B cell (primary cell): ENCODE measurements around the gene SLC19A1. TPM values are rescaled to one million over a fixed set of nuclear protein-coding genes. Genes with fewer than 3 reads are reported as not detected.
A peak's percentile ranks its signal among the peaks of the same experiment; 100 is the strongest.

Experiments used
- ATAC-seq: fragments of 200-7000 bp; cut with Tn5 transposase; one replicate; pipeline ENCODE4 v1.10.0; 2021; ENCODE audit warnings: low read depth, mild to moderate bottlenecking, moderate number of reproducible peaks, moderate library complexity
- CTCF ChIA-PET: fragments of 350-600 bp; sonication (Branson Sonifier 250); formaldehyde crosslinking; loops from one replicate; lab custom pipeline; 2021; ENCODE audit warnings: antibody characterized with exemption, inconsistent platforms; lab: Charles Lee
- POLR2A ChIA-PET: fragments of 350-600 bp; sonication (Branson Sonifier 250); formaldehyde crosslinking; loops from one replicate; lab custom pipeline; 2021; ENCODE audit warnings: antibody characterized with exemption; lab: Charles Lee
- DNase-seq: peaks from one replicate; pipeline ENCODE4 v3.0.0; 2013
- H2AFZ ChIP-seq: 2 replicates; pipeline ENCODE4 v1.6.1; 2012; ENCODE audit warnings: mild to moderate bottlenecking, low read depth, low read length; ENCODE audit not compliant: insufficient read depth, poor library complexity, severe bottlenecking
- H3K27ac ChIP-seq, 2 donors: 1 replicate in 1 of 2; 2 replicates in 1 of 2; pipeline ENCODE4 v1.5.1; 2012 to 2013; ENCODE audit warnings: low read length in 2 of 2, mild to moderate bottlenecking in 2 of 2, moderate library complexity in 1 of 2
- H3K27me3 ChIP-seq, 4 experiments: fragments of 200-600 bp in 1 of 4; sonication (generic) in 1 of 4; replicated peaks in 1 of 4; 1 replicate in 2 of 4; 2 replicates in 2 of 4; pipeline versions ENCODE4 v1.6.1 to v1.7.0; 2013 to 2016; ENCODE audit warnings: low read length in 3 of 4, mild to moderate bottlenecking in 2 of 4, mixed read lengths in 1 of 4, moderate library complexity in 1 of 4; ENCODE audit not compliant: insufficient read depth in 4 of 4, control insufficient read depth in 3 of 4; ENCODE audit errors: control extremely low read depth in 1 of 4
- H3K36me3 ChIP-seq, 2 experiments: replicated peaks in 1 of 2; 1 replicate in 1 of 2; 2 replicates in 1 of 2; pipeline versions ENCODE4 v1.6.1 to v1.7.1; 2013; ENCODE audit warnings: low read length in 1 of 2; ENCODE audit not compliant: insufficient read depth in 2 of 2, control insufficient read depth in 1 of 2; ENCODE audit errors: control extremely low read depth in 1 of 2, extremely low read depth in 1 of 2
- H3K4me1 ChIP-seq, 2 donors: fragments of 200-600 bp in 1 of 2; sonication (generic) in 1 of 2; 1 replicate in 1 of 2; 2 replicates in 1 of 2; pipeline versions ENCODE4 v1.5.1 to v1.6.1; 2013 to 2017; ENCODE audit warnings: low read length in 2 of 2; ENCODE audit not compliant: control insufficient read depth in 2 of 2, insufficient read depth in 2 of 2
- H3K4me2 ChIP-seq: replicated peaks from 2 replicates; pipeline ENCODE3; 2012; ENCODE audit warnings: mild to moderate bottlenecking, low read depth, low read length; ENCODE audit not compliant: poor library complexity, severe bottlenecking
- H3K4me3 ChIP-seq, 5 experiments: fragments of 200-600 bp in 1 of 5; sonication (generic) in 1 of 5; 1 replicate in 3 of 5; 2 replicates in 2 of 5; pipeline versions ENCODE4 v1.5.1 to v1.7.0; 2011 to 2016; ENCODE audit warnings: low read length in 4 of 5, mild to moderate bottlenecking in 4 of 5, low read depth in 2 of 5, control low read depth in 1 of 5, moderate library complexity in 1 of 5; ENCODE audit not compliant: insufficient read depth in 1 of 5; ENCODE audit errors: control extremely low read depth in 1 of 5, extremely low read depth in 1 of 5
- H3K79me2 ChIP-seq: fragments of 200-600 bp; sonication (generic); one replicate; pipeline ENCODE4 v1.6.0; 2016; ENCODE audit warnings: low read length; ENCODE audit not compliant: control insufficient read depth, insufficient read depth
- H3K9ac ChIP-seq: fragments of 200-600 bp; sonication (generic); 2 replicates; pipeline ENCODE4 v1.6.1; 2017; ENCODE audit warnings: mild to moderate bottlenecking, low read length, moderate library complexity
- H3K9me3 ChIP-seq, 3 donors: one replicate each; pipeline versions ENCODE4 v1.6.1 to v1.7.1; 2013; ENCODE audit warnings: low read length in 2 of 3; ENCODE audit not compliant: control insufficient read depth in 2 of 3, insufficient read depth in 1 of 3; ENCODE audit errors: control extremely low read depth in 1 of 3
- H4K20me1 ChIP-seq: 2 replicates; pipeline ENCODE4 v1.6.0; 2012; ENCODE audit warnings: mild to moderate bottlenecking, low read length; ENCODE audit not compliant: insufficient read depth, control insufficient read depth, poor library complexity, severe bottlenecking
- H3K27ac Mint-ChIP-seq: one replicate; pipeline ENCODE4 v1.8.0; 2021; ENCODE audit warnings: mixed read lengths
- H3K27me3 Mint-ChIP-seq: one replicate; pipeline ENCODE4 v1.8.0; 2021; ENCODE audit warnings: mixed read lengths
- H3K4me1 Mint-ChIP-seq: one replicate; pipeline ENCODE4 v1.8.0; 2021; ENCODE audit warnings: mixed read lengths
- H3K4me3 Mint-ChIP-seq: one replicate; pipeline ENCODE4 v1.8.0; 2021; ENCODE audit warnings: mixed read lengths
- H3K9me3 Mint-ChIP-seq: one replicate; pipeline ENCODE4 v1.8.0; 2022; ENCODE audit warnings: mixed read lengths; ENCODE audit not compliant: insufficient read depth
- CTCF ChIP-seq: fragments of 200-600 bp; IDR thresholded peaks from one replicate; pipeline ENCODE4 v1.8.0; 2022; ENCODE audit warnings: antibody characterized with exemption, mild to moderate bottlenecking
- EZH2 ChIP-seq: IDR thresholded peaks from 2 replicates; pipeline ENCODE4 v1.6.1; 2012; ENCODE audit warnings: borderline replicate concordance, low read depth, mild to moderate bottlenecking, moderate library complexity, low read length; ENCODE audit not compliant: insufficient read depth, poor library complexity, severe bottlenecking
- WGBS: methylation state at CpG from one replicate; pipeline ENCODE4 v1.1.5; 2013; ENCODE audit warnings: missing lambda C conversion rate; ENCODE audit not compliant: insufficient coverage; 5-methylcytosine and 5-hydroxymethylcytosine counted together
- intact Hi-C: fragments of 100-400 bp; cut with micrococcal nuclease; formaldehyde crosslinking; loops from one replicate; pipeline ENCODE4 v1.10.0; 2022
- polyA plus RNA-seq: library from polyadenylated mRNA; depleted of rRNA; stranded (reverse); fragments of >200 nt; gene quantifications from 2 replicates; pipeline ENCODE4 v1.2.3, GENCODE V29; 2012
- total RNA-seq, 2 donors: library from RNA; stranded (reverse); fragments of 120-200 nt in 1 of 2; gene quantifications; 1 replicate in 1 of 2; 2 replicates in 1 of 2; pipeline versions ENCODE4 v1.2.3 to v1.2.4, GENCODE V29; 2013 to 2022

SLC19A1 gene
- total and polyA plus RNA-seq, 2 donors (not counting 1 experiment from before 2014, with no cell fraction given): 8.7 to 10.1 TPM

DNA sequence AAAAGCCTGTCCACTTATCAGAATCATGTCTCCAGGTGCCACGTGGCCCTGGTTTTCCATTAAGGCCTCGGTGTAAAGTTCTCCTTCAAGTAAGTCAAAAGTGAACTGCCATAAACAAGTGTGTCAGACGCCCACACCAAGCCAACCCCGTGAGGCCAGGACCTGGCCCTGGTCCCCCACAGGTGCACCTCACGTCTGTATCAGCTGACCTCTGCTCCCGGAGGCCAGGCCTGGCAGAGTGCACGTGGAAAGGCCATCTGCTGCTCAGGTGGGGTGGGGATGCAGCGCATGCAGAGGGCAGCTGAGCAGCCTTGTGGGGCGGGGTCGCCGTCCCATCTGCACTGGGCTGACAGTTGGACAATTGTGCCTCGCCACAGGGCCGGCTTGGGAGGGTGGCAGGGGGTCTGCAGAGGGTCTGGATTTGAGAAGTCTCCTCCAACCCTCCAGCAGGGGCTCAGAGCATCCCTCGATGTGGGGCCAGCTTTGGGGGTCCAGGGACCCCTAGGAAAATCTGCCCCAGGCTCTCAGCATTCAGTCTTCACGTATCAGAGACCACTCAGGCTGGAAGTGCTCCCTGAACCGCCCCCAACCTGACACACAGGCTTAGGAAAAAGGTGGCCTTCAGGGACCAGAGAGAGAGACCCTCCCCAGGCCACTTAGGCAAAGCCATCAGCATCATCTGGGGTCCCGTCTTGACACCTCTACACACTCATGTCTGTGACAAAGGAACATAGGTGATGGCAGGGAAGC lies 3.0 kb downstream of the SLC19A1 start:
- POLR2A ChIA-PET: no interaction called here
- Histone ChIP-seq H3K27me3 (no peaks in the 10 kb centered on the region), H3K9ac (no peak overlapping the region), H3K4me3 (no peak overlapping the region), H4K20me1 (no peaks in the 10 kb centered on the region), H3K79me2 (no peaks in the 10 kb centered on the region), H3K9me3 (no peaks in the 10 kb centered on the region), H3K27ac (no peak overlapping the region), H3K4me1 (peaks cover 16 to 22% of the 10 kb centered on the region in 2 donors), H3K36me3 (no peaks in the 10 kb centered on the region), H3K4me2 (no peak overlapping the region), H2AFZ (no peak overlapping the region)
- H3K27ac Mint-ChIP-seq: no peak overlapping the region
- TF ChIP-seq EZH2: no peak
- no peak for TF ChIP-seq CTCF
- CTCF ChIA-PET: interaction anchor here (1.1 to 1.4 kb wide), 2 partner anchors 17 to 57 kb away, joined by 3 read pairs; no protein-coding TSS in a partner anchor
- H3K4me3 Mint-ChIP-seq: peak overlapping the region; percentile 50
- intact Hi-C loops: no loop called here
- ATAC-seq (no peak), DNase-seq (no peak)
- no peaks in the 10 kb centered on the region for H3K27me3 Mint-ChIP-seq
- H3K4me1 Mint-ChIP-seq: peaks cover 13% of the 10 kb centered on the region
- WGBS: 86% methylated on average over 16 of the region's 17 CpGs
- no peaks in the 10 kb centered on the region for H3K9me3 Mint-ChIP-seq

DNA sequence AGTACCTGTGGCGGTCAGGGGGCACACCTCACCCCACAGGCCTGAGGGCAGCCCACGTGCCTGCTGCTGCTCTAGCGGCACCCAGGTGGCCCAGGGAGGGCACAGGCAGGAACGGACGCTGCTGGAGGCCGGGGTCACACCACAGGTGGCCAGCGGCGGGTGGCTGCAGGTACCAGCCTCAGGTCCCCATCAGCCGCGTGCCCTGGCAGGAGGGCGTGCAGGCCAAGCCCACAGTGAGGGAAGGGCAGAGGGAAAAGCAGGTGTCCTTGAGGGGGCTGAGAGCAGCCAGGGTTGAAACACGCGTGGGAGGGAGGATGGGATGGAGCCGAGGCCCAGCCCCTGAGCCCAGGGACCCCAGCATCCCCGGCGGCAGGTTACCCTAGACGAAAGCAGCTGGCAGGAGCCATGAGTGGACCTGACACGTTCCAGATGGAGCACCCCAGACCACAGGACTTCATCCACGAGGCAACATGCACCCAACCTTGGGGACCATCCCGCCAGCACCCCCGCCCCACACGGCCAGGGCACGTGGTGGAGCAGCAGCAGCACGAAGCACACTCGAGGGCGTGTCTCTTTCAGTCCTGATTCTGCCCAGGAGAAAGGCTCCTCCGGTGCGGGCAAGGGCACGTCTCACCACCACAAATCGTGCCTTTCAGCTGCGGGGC lies 3.7 kb downstream of the SLC19A1 start:
- DNase-seq: no peak
- no peaks in the 10 kb centered on the region for H3K36me3 ChIP-seq
- H3K27ac ChIP-seq: no peak overlapping the region
- H2AFZ ChIP-seq: no peak overlapping the region
- TF ChIP-seq EZH2: no peak
- TF ChIP-seq CTCF: no peak
- H3K9me3 Mint-ChIP-seq: no peaks in the 10 kb centered on the region
- intact Hi-C loops: no loop called here
- peaks cover 17 to 23% of the 10 kb centered on the region in 2 donors for H3K4me1 ChIP-seq
- ChIA-PET POLR2A (no interaction called here), CTCF (interaction anchor here (1.4 kb wide), 1 partner anchor 58 kb away, joined by 3 read pairs; no protein-coding TSS in a partner anchor)
- H3K4me1 Mint-ChIP-seq: peaks cover 13% of the 10 kb centered on the region
- no peaks in the 10 kb centered on the region for H3K79me2 ChIP-seq
- no peak overlapping the region for H3K4me3 ChIP-seq
- WGBS: 94% methylated on average over 31 of the region's 31 CpGs
- H3K4me2 ChIP-seq: no peak overlapping the region
- H4K20me1 ChIP-seq: no peaks in the 10 kb centered on the region
- H3K27ac Mint-ChIP-seq: no peak overlapping the region
- no peak overlapping the region for H3K4me3 Mint-ChIP-seq
- no peak for ATAC-seq
- no peaks in the 10 kb centered on the region for H3K27me3 Mint-ChIP-seq
- H3K9me3 ChIP-seq: no peaks in the 10 kb centered on the region
- H3K27me3 ChIP-seq: no peaks in the 10 kb centered on the region
- no peak overlapping the region for H3K9ac ChIP-seq
